GM23338 (cell line): ENCODE results near the gene PTCHD4. TPM values are rescaled to one million over a fixed set of nuclear protein-coding genes. Genes with fewer than 3 reads are reported as not detected.

Experiments used
- ATAC-seq: fragments of 200-7000 bp; cut with Tn5 transposase; 3 replicates; pipeline ENCODE4 v1.9.1; 2020
- DNase-seq: peaks from one replicate; pipeline ENCODE4 v3.0.0-alpha.2; 2015; ENCODE audit warnings: low spot score
- H2AFZ ChIP-seq: fragments of 200-600 bp; sonication (generic); 2 replicates; pipeline ENCODE4 v1.8.0; 2016; ENCODE audit warnings: antibody characterized with exemption, mild to moderate bottlenecking, moderate library complexity
- H3F3A ChIP-seq: fragments of 200-600 bp; sonication (generic); replicated peaks from 2 replicates; pipeline ENCODE4 v1.8.0; 2017; ENCODE audit warnings: antibody characterized with exemption, mixed run types, low read depth
- H3K27ac ChIP-seq: fragments of 200-600 bp; sonication (generic); 2 replicates; pipeline ENCODE4 v1.6.1; 2016; ENCODE audit warnings: low read depth
- H3K27me3 ChIP-seq: fragments of 200-600 bp; sonication (generic); 2 replicates; pipeline ENCODE4 v1.8.0; 2016; ENCODE audit warnings: mild to moderate bottlenecking, mixed run types, moderate library complexity; ENCODE audit not compliant: insufficient read depth
- H3K36me3 ChIP-seq: fragments of 200-600 bp; sonication (generic); 2 replicates; pipeline ENCODE4 v1.8.0; 2016; ENCODE audit warnings: mild to moderate bottlenecking; ENCODE audit not compliant: insufficient read depth
- H3K4me1 ChIP-seq: fragments of 200-600 bp; sonication (generic); 2 replicates; pipeline ENCODE4 v1.8.0; 2016; ENCODE audit warnings: mild to moderate bottlenecking, moderate library complexity; ENCODE audit not compliant: insufficient read depth
- H3K4me2 ChIP-seq: fragments of 200-600 bp; sonication (generic); 2 replicates; pipeline ENCODE4 v1.7.1; 2017; ENCODE audit warnings: mixed run types
- H3K4me3 ChIP-seq: fragments of 200-600 bp; sonication (generic); 2 replicates; pipeline ENCODE4 v1.6.1; 2016; ENCODE audit warnings: mixed run types
- H3K79me2 ChIP-seq: fragments of 200-600 bp; sonication (generic); replicated peaks from 2 replicates; pipeline ENCODE4 v1.8.0; 2017; ENCODE audit warnings: mild to moderate bottlenecking; ENCODE audit not compliant: insufficient read depth
- H3K9me2 ChIP-seq: fragments of 200-600 bp; sonication (generic); 2 replicates; pipeline ENCODE4 v1.8.0; 2017; ENCODE audit not compliant: insufficient read depth
- H4K20me1 ChIP-seq: fragments of 200-600 bp; sonication (generic); replicated peaks from 2 replicates; pipeline ENCODE4 v1.8.0; 2017; ENCODE audit warnings: mild to moderate bottlenecking; ENCODE audit not compliant: insufficient read depth
- H3K27ac Mint-ChIP-seq: 2 replicates; pipeline ENCODE4 v1.8.0; 2020; ENCODE audit warnings: inconsistent platforms, mild to moderate bottlenecking, moderate library complexity, mixed read lengths
- H3K27me3 Mint-ChIP-seq: 3 replicates; pipeline ENCODE4 v1.8.0; 2022; ENCODE audit warnings: low read depth, mild to moderate bottlenecking, moderate library complexity, mixed read lengths, inconsistent platforms; ENCODE audit not compliant: insufficient read depth, poor library complexity
- H3K36me3 Mint-ChIP-seq: 3 replicates; pipeline ENCODE4 v1.8.0; 2021; ENCODE audit warnings: low read depth, mild to moderate bottlenecking, inconsistent platforms, moderate library complexity, mixed read lengths
- H3K4me1 Mint-ChIP-seq: 3 replicates; pipeline ENCODE4 v1.8.0; 2020; ENCODE audit warnings: mild to moderate bottlenecking, inconsistent platforms, mixed read lengths
- H3K4me3 Mint-ChIP-seq: 3 replicates; pipeline ENCODE4 v1.8.0; 2021; ENCODE audit warnings: moderate library complexity, mild to moderate bottlenecking, inconsistent platforms, mixed read lengths
- H3K9me3 Mint-ChIP-seq: 3 replicates; pipeline ENCODE4 v1.8.0; 2020; ENCODE audit warnings: moderate library complexity, mild to moderate bottlenecking, inconsistent platforms, mixed read lengths
- CREB1 ChIP-seq: fragments of 250-450 bp; sonication (Bioruptor Pico); IDR thresholded peaks from 2 replicates; pipeline ENCODE4 v1.5.0; 2020; ENCODE audit warnings: low read depth, mild to moderate bottlenecking, moderate library complexity
- CTCF ChIP-seq, 2 experiments: fragments of 200-600 bp in 1 of 2; sonication (generic) in 1 of 2; conservative IDR thresholded peaks; 2 replicates each; pipeline versions ENCODE4 v1.5.1 to v1.6.1; 2016 to 2017; ENCODE audit warnings: antibody characterized with exemption in 2 of 2, low read depth in 2 of 2, mild to moderate bottlenecking in 2 of 2, moderate library complexity in 1 of 2
- EZH2 ChIP-seq: fragments of 200-600 bp; sonication (generic); IDR thresholded peaks from one replicate; pipeline ENCODE4 v1.8.0; 2017; ENCODE audit warnings: antibody characterized with exemption, mild to moderate bottlenecking, low read depth; ENCODE audit not compliant: unreplicated experiment
- EZH2phosphoT487 ChIP-seq: fragments of 200-600 bp; sonication (generic); IDR thresholded peaks from one replicate; pipeline ENCODE4 v1.8.1; 2018; ENCODE audit warnings: antibody characterized with exemption; ENCODE audit not compliant: unreplicated experiment
- JUNB ChIP-seq: IDR thresholded peaks from one replicate; pipeline ENCODE4 v1.6.1; 2016; ENCODE audit warnings: antibody characterized with exemption; ENCODE audit not compliant: unreplicated experiment
- NANOG ChIP-seq: IDR thresholded peaks from 2 replicates; pipeline ENCODE4 v1.6.1; 2016; ENCODE audit warnings: antibody characterized with exemption, borderline replicate concordance
- POLR2AphosphoS5 ChIP-seq: IDR thresholded peaks from 2 replicates; pipeline ENCODE4 v1.6.1; 2016; ENCODE audit warnings: antibody characterized with exemption, low read depth
- REST ChIP-seq: IDR thresholded peaks from one replicate; pipeline ENCODE4 v1.6.1; 2018; ENCODE audit warnings: antibody characterized with exemption; ENCODE audit not compliant: unreplicated experiment
- STAT1 ChIP-seq: IDR thresholded peaks from one replicate; pipeline ENCODE4 v1.6.1; 2016; ENCODE audit warnings: antibody characterized with exemption; ENCODE audit not compliant: unreplicated experiment
- ZNF114 ChIP-seq: fragments of 250-450 bp; sonication (Bioruptor Pico); IDR thresholded peaks from 2 replicates; pipeline ENCODE4 v1.5.0; 2020; ENCODE audit warnings: mild to moderate bottlenecking, moderate library complexity
- ZNF331 ChIP-seq: fragments of 250-450 bp; sonication (Bioruptor Pico); IDR thresholded peaks from 2 replicates; pipeline ENCODE4 v1.5.0; 2020; ENCODE audit warnings: low read depth, mild to moderate bottlenecking, moderate library complexity
- polyA plus RNA-seq: library from polyadenylated mRNA; unstranded; fragments of >200 nt; fragmentation: Nextera tagmentation; extraction: Ambion mirVana; gene quantifications from 2 replicates; pipeline ENCODE4 v1.2.1, GENCODE V29; 2016
- total RNA-seq: library from RNA; depleted of rRNA; stranded (reverse); fragments of >200 nt; shearing (Covaris generic); gene quantifications from 2 replicates; pipeline ENCODE4 v1.2.3, GENCODE V29; 2014
- TF ChIP-seq, protein P1 (sequence below): fragments of 250-450 bp; sonication (Bioruptor Pico); IDR thresholded peaks from 2 replicates; pipeline ENCODE4 v1.5.0; 2020; ENCODE audit warnings: mild to moderate bottlenecking, moderate library complexity
- TF ChIP-seq, protein P2 (sequence below): IDR thresholded peaks from 2 replicates; pipeline ENCODE4 v1.6.1; 2016; ENCODE audit warnings: antibody characterized with exemption

The PTCHD4 gene
- total and polyA plus RNA-seq, 2 experiments from 2014 or later = 0.66 to 0.78 TPM

GRCh38 chr6:48111575-48111974 is 578 bp upstream of the PTCHD4 start:
- H3K27ac Mint-ChIP-seq = peak overlapping the region; percentile 92; the same call in 1 of the 2 replicates
- peak; percentile 16 for DNase-seq
- TF ChIP-seq NANOG (no peak), ZNF114 (CRISPR knock-in tag) (no peak), JUNB (no peak), ZNF331 (CRISPR knock-in tag) (no peak), POLR2AphosphoS5 (no peak), EZH2phosphoT487 (no peak), STAT1 (no peak), EZH2 (no peak), CTCF (conservative IDR thresholded peaks at IDR 0.05; ENCODE audit: low read depth in 2 of 2) (no peak), REST (no peak), CREB1 (CRISPR knock-in tag) (no peak)
- TF ChIP-seq, protein P1, sequence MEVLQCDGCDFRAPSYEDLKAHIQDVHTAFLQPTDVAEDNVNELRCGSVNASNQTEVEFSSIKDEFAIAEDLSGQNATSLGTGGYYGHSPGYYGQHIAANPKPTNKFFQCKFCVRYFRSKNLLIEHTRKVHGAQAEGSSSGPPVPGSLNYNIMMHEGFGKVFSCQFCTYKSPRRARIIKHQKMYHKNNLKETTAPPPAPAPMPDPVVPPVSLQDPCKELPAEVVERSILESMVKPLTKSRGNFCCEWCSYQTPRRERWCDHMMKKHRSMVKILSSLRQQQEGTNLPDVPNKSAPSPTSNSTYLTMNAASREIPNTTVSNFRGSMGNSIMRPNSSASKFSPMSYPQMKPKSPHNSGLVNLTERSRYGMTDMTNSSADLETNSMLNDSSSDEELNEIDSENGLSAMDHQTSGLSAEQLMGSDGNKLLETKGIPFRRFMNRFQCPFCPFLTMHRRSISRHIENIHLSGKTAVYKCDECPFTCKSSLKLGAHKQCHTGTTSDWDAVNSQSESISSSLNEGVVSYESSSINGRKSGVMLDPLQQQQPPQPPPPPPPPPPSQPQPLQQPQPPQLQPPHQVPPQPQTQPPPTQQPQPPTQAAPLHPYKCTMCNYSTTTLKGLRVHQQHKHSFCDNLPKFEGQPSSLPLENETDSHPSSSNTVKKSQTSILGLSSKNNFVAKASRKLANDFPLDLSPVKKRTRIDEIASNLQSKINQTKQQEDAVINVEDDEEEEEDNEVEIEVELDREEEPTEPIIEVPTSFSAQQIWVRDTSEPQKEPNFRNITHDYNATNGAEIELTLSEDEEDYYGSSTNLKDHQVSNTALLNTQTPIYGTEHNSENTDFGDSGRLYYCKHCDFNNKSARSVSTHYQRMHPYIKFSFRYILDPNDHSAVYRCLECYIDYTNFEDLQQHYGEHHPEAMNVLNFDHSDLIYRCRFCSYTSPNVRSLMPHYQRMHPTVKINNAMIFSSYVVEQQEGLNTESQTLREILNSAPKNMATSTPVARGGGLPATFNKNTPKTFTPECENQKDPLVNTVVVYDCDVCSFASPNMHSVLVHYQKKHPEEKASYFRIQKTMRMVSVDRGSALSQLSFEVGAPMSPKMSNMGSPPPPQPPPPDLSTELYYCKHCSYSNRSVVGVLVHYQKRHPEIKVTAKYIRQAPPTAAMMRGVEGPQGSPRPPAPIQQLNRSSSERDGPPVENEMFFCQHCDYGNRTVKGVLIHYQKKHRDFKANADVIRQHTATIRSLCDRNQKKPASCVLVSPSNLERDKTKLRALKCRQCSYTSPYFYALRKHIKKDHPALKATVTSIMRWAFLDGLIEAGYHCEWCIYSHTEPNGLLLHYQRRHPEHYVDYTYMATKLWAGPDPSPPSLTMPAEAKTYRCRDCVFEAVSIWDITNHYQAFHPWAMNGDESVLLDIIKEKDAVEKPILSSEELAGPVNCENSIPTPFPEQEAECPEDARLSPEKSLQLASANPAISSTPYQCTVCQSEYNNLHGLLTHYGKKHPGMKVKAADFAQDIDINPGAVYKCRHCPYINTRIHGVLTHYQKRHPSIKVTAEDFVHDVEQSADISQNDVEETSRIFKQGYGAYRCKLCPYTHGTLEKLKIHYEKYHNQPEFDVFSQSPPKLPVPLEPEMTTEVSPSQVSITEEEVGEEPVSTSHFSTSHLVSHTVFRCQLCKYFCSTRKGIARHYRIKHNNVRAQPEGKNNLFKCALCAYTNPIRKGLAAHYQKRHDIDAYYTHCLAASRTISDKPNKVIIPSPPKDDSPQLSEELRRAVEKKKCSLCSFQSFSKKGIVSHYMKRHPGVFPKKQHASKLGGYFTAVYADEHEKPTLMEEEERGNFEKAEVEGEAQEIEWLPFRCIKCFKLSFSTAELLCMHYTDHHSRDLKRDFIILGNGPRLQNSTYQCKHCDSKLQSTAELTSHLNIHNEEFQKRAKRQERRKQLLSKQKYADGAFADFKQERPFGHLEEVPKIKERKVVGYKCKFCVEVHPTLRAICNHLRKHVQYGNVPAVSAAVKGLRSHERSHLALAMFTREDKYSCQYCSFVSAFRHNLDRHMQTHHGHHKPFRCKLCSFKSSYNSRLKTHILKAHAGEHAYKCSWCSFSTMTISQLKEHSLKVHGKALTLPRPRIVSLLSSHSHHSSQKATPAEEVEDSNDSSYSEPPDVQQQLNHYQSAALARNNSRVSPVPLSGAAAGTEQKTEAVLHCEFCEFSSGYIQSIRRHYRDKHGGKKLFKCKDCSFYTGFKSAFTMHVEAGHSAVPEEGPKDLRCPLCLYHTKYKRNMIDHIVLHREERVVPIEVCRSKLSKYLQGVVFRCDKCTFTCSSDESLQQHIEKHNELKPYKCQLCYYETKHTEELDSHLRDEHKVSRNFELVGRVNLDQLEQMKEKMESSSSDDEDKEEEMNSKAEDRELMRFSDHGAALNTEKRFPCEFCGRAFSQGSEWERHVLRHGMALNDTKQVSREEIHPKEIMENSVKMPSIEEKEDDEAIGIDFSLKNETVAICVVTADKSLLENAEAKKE = no peak
- TF ChIP-seq, protein P2, sequence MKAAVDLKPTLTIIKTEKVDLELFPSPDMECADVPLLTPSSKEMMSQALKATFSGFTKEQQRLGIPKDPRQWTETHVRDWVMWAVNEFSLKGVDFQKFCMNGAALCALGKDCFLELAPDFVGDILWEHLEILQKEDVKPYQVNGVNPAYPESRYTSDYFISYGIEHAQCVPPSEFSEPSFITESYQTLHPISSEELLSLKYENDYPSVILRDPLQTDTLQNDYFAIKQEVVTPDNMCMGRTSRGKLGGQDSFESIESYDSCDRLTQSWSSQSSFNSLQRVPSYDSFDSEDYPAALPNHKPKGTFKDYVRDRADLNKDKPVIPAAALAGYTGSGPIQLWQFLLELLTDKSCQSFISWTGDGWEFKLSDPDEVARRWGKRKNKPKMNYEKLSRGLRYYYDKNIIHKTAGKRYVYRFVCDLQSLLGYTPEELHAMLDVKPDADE = no peak
- H3K36me3 Mint-ChIP-seq = peaks cover 8% of the 10 kb centered on the region; the same call in 2 of the 3 replicates
- H3K9me3 Mint-ChIP-seq = peaks cover 7% of the 10 kb centered on the region; the same call in 2 of the 3 replicates
- Histone ChIP-seq H3F3A (no peaks in the 10 kb centered on the region), H3K9me2 (peaks cover under 1% of the 10 kb centered on the region; the same call in 1 of the 2 replicates), H4K20me1 (no peaks in the 10 kb centered on the region), H3K79me2 (peaks cover 38% of the 10 kb centered on the region), H3K27me3 (no peaks in the 10 kb centered on the region), H3K27ac (peak overlapping the region; percentile 78), H3K4me3 (peak overlapping the region; percentile 51), H3K4me2 (peak overlapping the region; percentile 59; the same call in 1 of the 2 replicates), H2AFZ (no peak overlapping the region), H3K36me3 (no peaks in the 10 kb centered on the region), H3K4me1 (peaks cover 24% of the 10 kb centered on the region)
- 0 out of 3 replicates have a peak, but pooled peaks have one; percentile 26 for ATAC-seq
- no peak overlapping the region for H3K4me3 Mint-ChIP-seq
- peaks cover 26% of the 10 kb centered on the region; the same call in 2 of the 3 replicates for H3K4me1 Mint-ChIP-seq
- peaks cover 5% of the 10 kb centered on the region for H3K27me3 Mint-ChIP-seq
